GM12878 (cell line): Measurements from ENCODE around the gene ANKRD33B. TPM values are rescaled to one million over a fixed set of nuclear protein-coding genes. Genes with fewer than 3 reads are reported as not detected.

Experiments used
- ATAC-seq: fragments of 200-7000 bp; cut with Tn5 transposase; 3 replicates; pipeline ENCODE4 v1.9.1; 2020; ENCODE audit warnings: mild to moderate bottlenecking, moderate library complexity
- BruUV-seq: library from RNA; stranded (reverse); fragments of 400-500 nt; replicated peaks from 2 replicates; lab custom pipeline; 2021; lab: Mats Ljungman, UMichigan
- CTCF ChIA-PET: fragments of 300-600 bp; sonication (Branson Sonifier 250); formaldehyde crosslinking; extraction: SDS; loops from one replicate; lab custom pipeline; 2021; ENCODE audit warnings: inconsistent platforms; lab: Yijun Ruan, JAX
- POLR2A ChIA-PET: fragments of 350-600 bp; formaldehyde crosslinking; extraction: SDS; loops from one replicate; lab custom pipeline; 2021; ENCODE audit warnings: inconsistent platforms; lab: Charles Lee
- RAD21 ChIA-PET: fragments of 300-600 bp; sonication (Branson Sonifier 250); formaldehyde crosslinking; loops from one replicate; lab custom pipeline; 2023; ENCODE audit warnings: antibody characterized with exemption; ENCODE audit not compliant: unreplicated experiment; lab: Charles Lee
- SMC1A ChIA-PET: fragments of 300-600 bp; sonication (Branson Sonifier 250); formaldehyde crosslinking; loops from one replicate; lab custom pipeline; 2023; ENCODE audit not compliant: unreplicated experiment, uncharacterized antibody; lab: Charles Lee
- DNase-seq: peaks from one replicate; pipeline ENCODE4 v3.0.0-alpha.2; 2011; ENCODE audit warnings: low read depth, low spot score
- FAIRE-seq: peaks from 3 replicates; lab custom pipeline; 2011; peaks lifted over from hg19 to GRCh38; lab: Jason Lieb, UNC
- H2AFZ ChIP-seq: 2 replicates; pipeline ENCODE4 v1.6.0; 2011; ENCODE audit warnings: low read depth, low read length, control low read depth; ENCODE audit not compliant: control insufficient read depth
- H3K27ac ChIP-seq: 2 replicates; pipeline ENCODE4 v1.5.1; 2011; ENCODE audit warnings: control low read depth; ENCODE audit not compliant: control insufficient read depth, insufficient read depth
- H3K27me3 ChIP-seq, 2 experiments: replicated peaks in 1 of 2; 2 replicates each; pipeline versions ENCODE4 v1.6.0 to v1.6.1; 2011; ENCODE audit warnings: low read length in 1 of 2; ENCODE audit not compliant: control insufficient read depth in 2 of 2, insufficient read depth in 2 of 2
- H3K36me3 ChIP-seq, 2 experiments: 2 replicates each; pipeline ENCODE4 v1.5.1; 2011; ENCODE audit warnings: low read length in 1 of 2; ENCODE audit not compliant: control insufficient read depth in 2 of 2, insufficient read depth in 2 of 2
- H3K4me1 ChIP-seq: 2 replicates; pipeline ENCODE4 v1.6.1; 2011; ENCODE audit warnings: mild to moderate bottlenecking, low read length, moderate library complexity, mixed read lengths; ENCODE audit not compliant: control insufficient read depth, insufficient read depth
- H3K4me2 ChIP-seq: 2 replicates; pipeline ENCODE4 v1.6.0; 2011; ENCODE audit warnings: control low read depth; ENCODE audit not compliant: control insufficient read depth, insufficient read depth
- H3K4me3 ChIP-seq: fragments of 200-600 bp; sonication (generic); 2 replicates; pipeline ENCODE4 v1.5.1; 2016
- H3K79me2 ChIP-seq: 2 replicates; pipeline ENCODE4 v1.6.0; 2011; ENCODE audit warnings: low read length; ENCODE audit not compliant: control insufficient read depth, insufficient read depth
- H3K9ac ChIP-seq: 2 replicates; pipeline ENCODE4 v1.8.0; 2011; ENCODE audit warnings: low read length, control low read depth, mixed read lengths; ENCODE audit not compliant: control insufficient read depth, insufficient read depth
- H3K9me3 ChIP-seq: replicated peaks from 3 replicates; pipeline ENCODE4 v1.5.1; 2011; ENCODE audit warnings: mild to moderate bottlenecking, low read length; ENCODE audit not compliant: control insufficient read depth, insufficient read depth
- H4K20me1 ChIP-seq: 2 replicates; pipeline ENCODE4 v1.6.0; 2011; ENCODE audit not compliant: control insufficient read depth, insufficient read depth
- CHD4 ChIP-seq: fragments of 200-600 bp; sonication (generic); IDR thresholded peaks from 2 replicates; pipeline ENCODE4 v1.6.1; 2016; ENCODE audit warnings: mild to moderate bottlenecking
- EP300 ChIP-seq, 2 experiments: fragments of 150-350 bp in 1 of 2; IDR thresholded peaks; 2 replicates each; pipeline ENCODE4 v1.6.1; 2011 to 2012; ENCODE audit warnings: low read depth in 2 of 2, low read length in 2 of 2, borderline replicate concordance in 1 of 2, improper control_type of control experiment in 1 of 2, inconsistent platforms in 1 of 2; ENCODE audit not compliant: control insufficient read depth in 1 of 2
- HDAC6 ChIP-seq: fragments of 200-600 bp; sonication (generic); IDR thresholded peaks from one replicate; pipeline ENCODE4 v1.8.0; 2017; ENCODE audit warnings: antibody characterized with exemption; ENCODE audit not compliant: unreplicated experiment
- IKZF2 ChIP-seq, 2 experiments: fragments of 450-650 bp; IDR thresholded peaks; 2 replicates each; pipeline ENCODE4 v1.6.1; 2017; ENCODE audit warnings: mild to moderate bottlenecking in 2 of 2, moderate library complexity in 2 of 2
- KAT2A ChIP-seq: conservative IDR thresholded peaks from 2 replicates; pipeline ENCODE4 v1.6.1; 2011; ENCODE audit warnings: low read depth, low read length; ENCODE audit not compliant: control insufficient read depth
- NBN ChIP-seq: fragments of 450-650 bp; IDR thresholded peaks from 2 replicates; pipeline ENCODE4 v1.6.1; 2016
- PAX8 ChIP-seq: fragments of 450-650 bp; IDR thresholded peaks from 2 replicates; pipeline ENCODE4 v1.6.1; 2017; ENCODE audit warnings: mild to moderate bottlenecking, moderate library complexity
- POLR2A ChIP-seq: IDR thresholded peaks from 2 replicates; pipeline ENCODE4 v1.6.1; 2011; ENCODE audit warnings: low read depth, mild to moderate bottlenecking, low read length
- POLR2AphosphoS5 ChIP-seq: IDR thresholded peaks from 2 replicates; pipeline ENCODE4 v1.6.1; 2011; ENCODE audit warnings: mild to moderate bottlenecking, low read length, inconsistent platforms
- RB1 ChIP-seq: fragments of 450-650 bp; formaldehyde crosslinking; IDR thresholded peaks from 2 replicates; pipeline ENCODE4 v1.6.1; 2017; ENCODE audit warnings: mild to moderate bottlenecking, borderline replicate concordance
- SP1 ChIP-seq: IDR thresholded peaks from one replicate; pipeline ENCODE4 v1.6.1; 2011; ENCODE audit warnings: low read depth, low read length
- SREBF2 ChIP-seq: IDR thresholded peaks from 2 replicates; pipeline ENCODE4 v1.6.1; 2012; ENCODE audit warnings: mild to moderate bottlenecking, low read length
- ZNF24 ChIP-seq: fragments of 450-650 bp; IDR thresholded peaks from 2 replicates; pipeline ENCODE4 v1.6.1; 2017; ENCODE audit warnings: antibody characterized with exemption, mild to moderate bottlenecking
- WGBS: methylation state at CpG from one replicate; pipeline ENCODE4 v1.1.6; 2016; ENCODE audit warnings: low lambda C conversion rate; ENCODE audit not compliant: insufficient replicate concordance, insufficient coverage; ENCODE audit errors: missing lambda C conversion rate; 5-methylcytosine and 5-hydroxymethylcytosine counted together
- in situ Hi-C: fragments of 300-500 bp; cut with MboI; formaldehyde crosslinking; loops from 9 replicates; pipeline ENCODE4 v1.14.3; 2018; ENCODE audit warnings: mixed read lengths
- intact Hi-C: fragments of 100-400 bp; cut with micrococcal nuclease; formaldehyde crosslinking; loops from one replicate; pipeline ENCODE4 v1.14.2; 2022; ENCODE audit not compliant: unreplicated experiment
- polyA plus RNA-seq, 11 experiments: library from polyadenylated mRNA; depleted of rRNA in 4 of 11; unstranded in 6 of 11; stranded (reverse) in 5 of 11; fragments of >200 nt; fragmentation: Nextera tagmentation in 4 of 11; fragmentation: Illumina TruSeq in 1 of 11; extraction: Ambion mirVana in 4 of 11; extraction: Trizol in 1 of 11; gene quantifications; 1 replicate in 1 of 11; 2 replicates in 10 of 11; pipeline versions ENCODE4 v1.2.1 to v1.2.3, GENCODE V29; 2011 to 2016; ENCODE audit warnings: inconsistent platforms in 2 of 11, missing spikeins in 2 of 11, low read depth in 1 of 11
- total RNA-seq, 4 experiments: library from RNA; depleted of rRNA in 3 of 4; stranded (reverse); fragments of >200 nt in 3 of 4; fragmentation: Illumina TruSeq in 1 of 4; extraction: Trizol in 1 of 4; gene quantifications; 2 replicates each; pipeline versions ENCODE4 v1.2.1 to v1.2.3, GENCODE V29; 2013 to 2021
- TF ChIP-seq, protein P1 (sequence below): fragments of 450-650 bp; formaldehyde crosslinking; IDR thresholded peaks from 2 replicates; pipeline ENCODE4 v1.4.0; 2020; ENCODE audit warnings: mild to moderate bottlenecking, moderate library complexity
- TF ChIP-seq, protein P2 (sequence below): fragments of 450-650 bp; IDR thresholded peaks from 2 replicates; pipeline ENCODE4 v1.6.1; 2017; ENCODE audit warnings: low read depth, mild to moderate bottlenecking, moderate library complexity
- TF ChIP-seq, protein P3 (sequence below): fragments of 150-350 bp; IDR thresholded peaks from 2 replicates; pipeline ENCODE4 v1.6.1; 2016; ENCODE audit warnings: low read depth, low read length

The ANKRD33B gene
- total and polyA plus RNA-seq, 10 of the 15 experiments (the other 5 are each of a cell fraction or from before 2014, with no cell fraction given): 4.9 to 61.6 (median 15.6) TPM

DNA sequence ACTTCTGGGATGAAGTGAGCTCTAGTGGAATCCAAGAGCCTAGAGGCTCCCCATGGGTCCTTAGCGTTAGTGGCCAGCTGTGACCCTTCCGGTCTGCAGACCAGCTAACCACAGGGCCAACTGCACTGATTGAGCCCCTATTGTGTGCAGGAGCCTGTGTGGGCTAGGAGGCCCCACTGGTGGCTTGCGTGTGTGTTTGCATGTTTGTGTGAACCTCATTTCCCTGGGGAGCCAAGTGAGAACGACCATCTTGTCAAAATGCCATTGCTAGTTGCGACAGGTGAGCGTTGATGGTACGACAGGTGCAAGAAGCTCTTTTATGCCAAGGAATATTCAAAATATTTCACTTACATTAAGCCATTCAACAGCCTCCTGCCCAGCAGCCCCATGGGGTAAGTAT, 44.1 kb upstream of the ANKRD33B start (continued):
- TF ChIP-seq, protein P1, sequence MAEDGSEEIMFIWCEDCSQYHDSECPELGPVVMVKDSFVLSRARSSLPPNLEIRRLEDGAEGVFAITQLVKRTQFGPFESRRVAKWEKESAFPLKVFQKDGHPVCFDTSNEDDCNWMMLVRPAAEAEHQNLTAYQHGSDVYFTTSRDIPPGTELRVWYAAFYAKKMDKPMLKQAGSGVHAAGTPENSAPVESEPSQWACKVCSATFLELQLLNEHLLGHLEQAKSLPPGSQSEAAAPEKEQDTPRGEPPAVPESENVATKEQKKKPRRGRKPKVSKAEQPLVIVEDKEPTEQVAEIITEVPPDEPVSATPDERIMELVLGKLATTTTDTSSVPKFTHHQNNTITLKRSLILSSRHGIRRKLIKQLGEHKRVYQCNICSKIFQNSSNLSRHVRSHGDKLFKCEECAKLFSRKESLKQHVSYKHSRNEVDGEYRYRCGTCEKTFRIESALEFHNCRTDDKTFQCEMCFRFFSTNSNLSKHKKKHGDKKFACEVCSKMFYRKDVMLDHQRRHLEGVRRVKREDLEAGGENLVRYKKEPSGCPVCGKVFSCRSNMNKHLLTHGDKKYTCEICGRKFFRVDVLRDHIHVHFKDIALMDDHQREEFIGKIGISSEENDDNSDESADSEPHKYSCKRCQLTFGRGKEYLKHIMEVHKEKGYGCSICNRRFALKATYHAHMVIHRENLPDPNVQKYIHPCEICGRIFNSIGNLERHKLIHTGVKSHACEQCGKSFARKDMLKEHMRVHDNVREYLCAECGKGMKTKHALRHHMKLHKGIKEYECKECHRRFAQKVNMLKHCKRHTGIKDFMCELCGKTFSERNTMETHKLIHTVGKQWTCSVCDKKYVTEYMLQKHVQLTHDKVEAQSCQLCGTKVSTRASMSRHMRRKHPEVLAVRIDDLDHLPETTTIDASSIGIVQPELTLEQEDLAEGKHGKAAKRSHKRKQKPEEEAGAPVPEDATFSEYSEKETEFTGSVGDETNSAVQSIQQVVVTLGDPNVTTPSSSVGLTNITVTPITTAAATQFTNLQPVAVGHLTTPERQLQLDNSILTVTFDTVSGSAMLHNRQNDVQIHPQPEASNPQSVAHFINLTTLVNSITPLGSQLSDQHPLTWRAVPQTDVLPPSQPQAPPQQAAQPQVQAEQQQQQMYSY: no peak
- no peak for TF ChIP-seq KAT2A
- no peak for TF ChIP-seq SREBF2
- TF ChIP-seq, protein P2, sequence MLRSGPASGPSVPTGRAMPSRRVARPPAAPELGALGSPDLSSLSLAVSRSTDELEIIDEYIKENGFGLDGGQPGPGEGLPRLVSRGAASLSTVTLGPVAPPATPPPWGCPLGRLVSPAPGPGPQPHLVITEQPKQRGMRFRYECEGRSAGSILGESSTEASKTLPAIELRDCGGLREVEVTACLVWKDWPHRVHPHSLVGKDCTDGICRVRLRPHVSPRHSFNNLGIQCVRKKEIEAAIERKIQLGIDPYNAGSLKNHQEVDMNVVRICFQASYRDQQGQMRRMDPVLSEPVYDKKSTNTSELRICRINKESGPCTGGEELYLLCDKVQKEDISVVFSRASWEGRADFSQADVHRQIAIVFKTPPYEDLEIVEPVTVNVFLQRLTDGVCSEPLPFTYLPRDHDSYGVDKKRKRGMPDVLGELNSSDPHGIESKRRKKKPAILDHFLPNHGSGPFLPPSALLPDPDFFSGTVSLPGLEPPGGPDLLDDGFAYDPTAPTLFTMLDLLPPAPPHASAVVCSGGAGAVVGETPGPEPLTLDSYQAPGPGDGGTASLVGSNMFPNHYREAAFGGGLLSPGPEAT: no peak
- TF ChIP-seq IKZF2 (IDR thresholded peaks at IDR 0.05): no peak
- no peak for TF ChIP-seq NBN

DNA sequence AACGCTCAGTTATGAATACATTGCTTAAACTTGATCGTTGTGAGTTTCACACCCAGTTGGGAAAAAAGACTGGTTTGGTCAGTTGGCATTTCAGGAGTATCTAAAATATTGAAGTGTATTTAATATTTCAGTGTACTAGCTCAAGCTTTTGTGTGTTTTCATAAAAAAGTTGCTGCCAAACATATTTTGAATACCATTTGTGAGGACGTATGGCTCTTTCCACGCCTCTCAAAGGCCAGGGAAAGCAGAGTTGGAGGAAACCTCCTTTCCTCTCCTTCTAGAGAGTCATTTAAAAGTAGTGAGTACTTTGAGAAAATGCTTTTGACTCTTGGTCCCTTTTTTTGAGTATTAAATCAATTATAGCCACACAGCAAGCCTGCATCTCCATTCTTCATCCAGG, 43.2 kb upstream of the ANKRD33B start:
- DNase-seq (no peak), ATAC-seq (no peak), FAIRE-seq (no peak)
- POLR2A ChIA-PET: interaction anchor here (0.6 kb wide), 1 partner anchor 1758 kb away, joined by 3 read pairs; no protein-coding TSS in a partner anchor
- no peaks in the 10 kb centered on the region for H3K36me3 ChIP-seq
- no peak overlapping the region for H3K4me2 ChIP-seq
- CTCF ChIA-PET: interaction anchor here (0.6 to 1.9 kb wide), 4 partner anchors 26 to 305 kb away, joined by 3 to 6 read pairs (median 3); no protein-coding TSS in a partner anchor
- H3K79me2 ChIP-seq: no peaks in the 10 kb centered on the region
- 91% methylated on average over 4 of the region's 4 CpGs for WGBS
- RAD21 ChIA-PET: no interaction called here
- H3K9me3 ChIP-seq: peaks cover 9% of the 10 kb centered on the region; the same call in 2 of the 3 replicates
- in situ Hi-C loops (no loop called here), intact Hi-C loops (no loop called here)
- SMC1A ChIA-PET: interaction anchor here (0.8 to 2.2 kb wide), 4 partner anchors 9 to 107 kb away, joined by 4 to 8 read pairs (median 4); no protein-coding TSS in a partner anchor
- no peak overlapping the region for H3K27ac ChIP-seq
- no peaks in the 10 kb centered on the region for H3K27me3 ChIP-seq
- BruUV-seq: no TSS peak
- peaks cover 12% of the 10 kb centered on the region for H3K4me1 ChIP-seq
- no peak overlapping the region for H2AFZ ChIP-seq
- no peak overlapping the region for H3K4me3 ChIP-seq
- no peak overlapping the region for H3K9ac ChIP-seq
- H4K20me1 ChIP-seq: no peaks in the 10 kb centered on the region
- TF ChIP-seq PAX8: no peak
- TF ChIP-seq POLR2AphosphoS5: no peak
- no peak for TF ChIP-seq ZNF24
- no peak for TF ChIP-seq SP1
- TF ChIP-seq POLR2A: no peak
- TF ChIP-seq EP300 (IDR thresholded peaks at IDR 0.05; ENCODE audit: borderline replicate concordance in 1 of 2, control insufficient read depth in 1 of 2, low read depth in 2 of 2, low read length in 2 of 2): no peak
- no peak for TF ChIP-seq HDAC6
- TF ChIP-seq CHD4: no peak
- TF ChIP-seq RB1: no peak
- TF ChIP-seq, protein P3, sequence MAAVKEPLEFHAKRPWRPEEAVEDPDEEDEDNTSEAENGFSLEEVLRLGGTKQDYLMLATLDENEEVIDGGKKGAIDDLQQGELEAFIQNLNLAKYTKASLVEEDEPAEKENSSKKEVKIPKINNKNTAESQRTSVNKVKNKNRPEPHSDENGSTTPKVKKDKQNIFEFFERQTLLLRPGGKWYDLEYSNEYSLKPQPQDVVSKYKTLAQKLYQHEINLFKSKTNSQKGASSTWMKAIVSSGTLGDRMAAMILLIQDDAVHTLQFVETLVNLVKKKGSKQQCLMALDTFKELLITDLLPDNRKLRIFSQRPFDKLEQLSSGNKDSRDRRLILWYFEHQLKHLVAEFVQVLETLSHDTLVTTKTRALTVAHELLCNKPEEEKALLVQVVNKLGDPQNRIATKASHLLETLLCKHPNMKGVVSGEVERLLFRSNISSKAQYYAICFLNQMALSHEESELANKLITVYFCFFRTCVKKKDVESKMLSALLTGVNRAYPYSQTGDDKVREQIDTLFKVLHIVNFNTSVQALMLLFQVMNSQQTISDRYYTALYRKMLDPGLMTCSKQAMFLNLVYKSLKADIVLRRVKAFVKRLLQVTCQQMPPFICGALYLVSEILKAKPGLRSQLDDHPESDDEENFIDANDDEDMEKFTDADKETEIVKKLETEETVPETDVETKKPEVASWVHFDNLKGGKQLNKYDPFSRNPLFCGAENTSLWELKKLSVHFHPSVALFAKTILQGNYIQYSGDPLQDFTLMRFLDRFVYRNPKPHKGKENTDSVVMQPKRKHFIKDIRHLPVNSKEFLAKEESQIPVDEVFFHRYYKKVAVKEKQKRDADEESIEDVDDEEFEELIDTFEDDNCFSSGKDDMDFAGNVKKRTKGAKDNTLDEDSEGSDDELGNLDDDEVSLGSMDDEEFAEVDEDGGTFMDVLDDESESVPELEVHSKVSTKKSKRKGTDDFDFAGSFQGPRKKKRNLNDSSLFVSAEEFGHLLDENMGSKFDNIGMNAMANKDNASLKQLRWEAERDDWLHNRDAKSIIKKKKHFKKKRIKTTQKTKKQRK: no peak
